Stimulated activated CD4-positive, alpha-beta T cell treated with anti-CD3 and anti-CD28 coated beads, Interleukin-1b, Interleukin-23, amount 100 ng/mL, for 1 hour (primary cell): ENCODE measurements around the gene VPS18.
A peak's percentile ranks its signal among the peaks of the same experiment; 100 is the strongest.

Experiments used
- DNase-seq, 2 donors: peaks; one replicate each; pipeline ENCODE4 v3.0.0-alpha.2; 2020; ENCODE audit warnings: low read depth in 2 of 2

The VPS18 gene

DNA sequence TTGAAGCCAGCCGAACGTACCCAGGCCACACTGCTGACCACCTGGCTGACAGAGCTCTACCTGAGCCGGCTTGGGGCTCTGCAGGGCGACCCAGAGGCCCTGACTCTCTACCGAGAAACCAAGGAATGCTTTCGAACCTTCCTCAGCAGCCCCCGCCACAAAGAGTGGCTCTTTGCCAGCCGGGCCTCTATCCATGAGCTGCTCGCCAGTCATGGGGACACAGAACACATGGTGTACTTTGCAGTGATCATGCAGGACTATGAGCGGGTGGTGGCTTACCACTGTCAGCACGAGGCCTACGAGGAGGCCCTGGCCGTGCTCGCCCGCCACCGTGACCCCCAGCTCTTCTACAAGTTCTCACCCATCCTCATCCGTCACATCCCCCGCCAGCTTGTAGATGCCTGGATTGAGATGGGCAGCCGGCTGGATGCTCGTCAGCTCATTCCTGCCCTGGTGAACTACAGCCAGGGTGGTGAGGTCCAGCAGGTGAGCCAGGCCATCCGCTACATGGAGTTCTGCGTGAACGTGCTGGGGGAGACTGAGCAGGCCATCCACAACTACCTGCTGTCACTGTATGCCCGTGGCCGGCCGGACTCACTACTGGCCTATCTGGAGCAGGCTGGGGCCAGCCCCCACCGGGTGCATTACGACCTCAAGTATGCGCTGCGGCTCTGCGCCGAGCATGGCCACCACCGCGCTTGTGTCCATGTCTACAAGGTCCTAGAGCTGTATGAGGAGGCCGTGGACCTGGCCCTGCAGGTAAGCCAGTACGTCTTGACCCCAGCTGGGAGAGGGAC lies 6.2 kb downstream of the VPS18 start:
- no peak for DNase-seq

DNA sequence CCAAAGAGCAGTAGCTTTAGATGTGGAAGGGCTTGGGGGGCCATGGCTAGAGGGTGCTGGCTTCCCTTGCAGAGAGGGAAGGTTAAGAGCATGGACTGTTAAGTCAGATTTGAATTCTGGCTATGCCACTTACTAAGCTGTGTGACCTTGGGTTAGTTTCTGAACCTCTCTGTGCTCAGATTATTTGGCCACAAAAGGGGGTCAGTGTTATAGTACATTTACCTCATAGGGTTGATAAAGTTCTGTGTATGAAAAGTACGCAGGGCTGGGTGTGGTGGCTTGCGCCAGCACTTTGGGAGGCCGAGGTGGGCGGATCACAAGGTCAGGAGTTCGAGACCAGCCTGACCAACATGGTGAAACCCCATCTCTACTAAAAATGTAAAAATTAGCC lies 6.8 kb downstream of the VPS18 start:
- DNase-seq: no peak

DNA sequence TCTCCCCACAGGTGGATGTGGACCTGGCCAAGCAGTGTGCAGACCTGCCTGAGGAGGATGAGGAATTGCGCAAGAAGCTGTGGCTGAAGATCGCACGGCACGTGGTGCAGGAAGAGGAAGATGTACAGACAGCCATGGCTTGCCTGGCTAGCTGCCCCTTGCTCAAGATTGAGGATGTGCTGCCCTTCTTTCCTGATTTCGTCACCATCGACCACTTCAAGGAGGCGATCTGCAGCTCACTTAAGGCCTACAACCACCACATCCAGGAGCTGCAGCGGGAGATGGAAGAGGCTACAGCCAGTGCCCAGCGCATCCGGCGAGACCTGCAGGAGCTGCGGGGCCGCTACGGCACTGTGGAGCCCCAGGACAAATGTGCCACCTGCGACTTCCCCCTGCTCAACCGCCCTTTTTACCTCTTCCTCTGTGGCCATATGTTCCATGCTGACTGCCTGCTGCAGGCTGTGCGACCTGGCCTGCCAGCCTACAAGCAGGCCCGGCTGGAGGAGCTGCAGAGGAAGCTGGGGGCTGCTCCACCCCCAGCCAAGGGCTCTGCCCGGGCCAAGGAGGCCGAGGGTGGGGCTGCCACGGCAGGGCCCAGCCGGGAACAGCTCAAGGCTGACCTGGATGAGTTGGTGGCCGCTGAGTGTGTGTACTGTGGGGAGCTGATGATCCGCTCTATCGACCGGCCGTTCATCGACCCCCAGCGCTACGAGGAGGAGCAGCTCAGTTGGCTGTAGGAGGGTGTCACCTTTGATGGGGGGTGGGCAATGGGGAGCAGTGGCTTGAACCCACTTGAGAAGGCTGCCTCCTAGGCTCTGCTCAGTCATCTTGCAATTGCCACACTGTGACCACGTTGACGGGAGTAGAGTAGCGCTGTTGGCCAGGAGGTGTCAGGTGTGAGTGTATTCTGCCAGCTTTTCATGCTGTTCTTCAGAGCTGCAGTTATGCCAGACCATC lies 8.6 kb downstream of the VPS18 start:
- no peak for DNase-seq

DNA sequence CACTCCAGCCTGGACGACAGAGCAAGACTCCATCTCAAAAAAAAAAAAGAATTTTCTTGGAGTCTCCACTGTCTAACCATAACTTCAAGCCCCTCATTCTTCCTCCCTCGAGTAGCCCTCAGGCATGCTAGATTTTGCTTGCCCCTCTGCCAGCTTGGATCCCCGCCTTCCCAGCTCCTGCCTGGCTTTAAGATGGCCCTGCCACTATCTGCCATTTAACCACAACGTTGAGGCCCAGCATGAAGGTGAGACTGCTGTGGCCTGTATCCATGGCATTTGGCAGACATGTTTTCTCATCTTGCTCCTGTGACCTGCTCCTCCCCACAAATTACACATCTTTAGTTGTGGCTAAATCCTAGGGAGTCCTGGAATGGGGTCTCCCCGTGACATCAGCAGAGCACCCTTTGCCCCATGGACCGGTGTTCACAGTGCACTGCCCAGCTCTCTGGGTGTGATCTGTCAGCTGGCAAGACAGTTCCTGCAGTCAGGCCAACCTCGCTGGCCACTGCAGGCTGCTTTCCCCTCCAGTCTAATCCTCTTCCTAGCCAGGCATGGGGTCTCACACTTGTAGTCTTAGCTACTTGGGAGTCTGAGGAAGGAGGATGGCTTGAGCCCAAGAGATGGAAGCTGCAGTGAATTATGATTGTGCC lies 10.4 kb downstream of the VPS18 start:
- DNase-seq: no peak

DNA sequence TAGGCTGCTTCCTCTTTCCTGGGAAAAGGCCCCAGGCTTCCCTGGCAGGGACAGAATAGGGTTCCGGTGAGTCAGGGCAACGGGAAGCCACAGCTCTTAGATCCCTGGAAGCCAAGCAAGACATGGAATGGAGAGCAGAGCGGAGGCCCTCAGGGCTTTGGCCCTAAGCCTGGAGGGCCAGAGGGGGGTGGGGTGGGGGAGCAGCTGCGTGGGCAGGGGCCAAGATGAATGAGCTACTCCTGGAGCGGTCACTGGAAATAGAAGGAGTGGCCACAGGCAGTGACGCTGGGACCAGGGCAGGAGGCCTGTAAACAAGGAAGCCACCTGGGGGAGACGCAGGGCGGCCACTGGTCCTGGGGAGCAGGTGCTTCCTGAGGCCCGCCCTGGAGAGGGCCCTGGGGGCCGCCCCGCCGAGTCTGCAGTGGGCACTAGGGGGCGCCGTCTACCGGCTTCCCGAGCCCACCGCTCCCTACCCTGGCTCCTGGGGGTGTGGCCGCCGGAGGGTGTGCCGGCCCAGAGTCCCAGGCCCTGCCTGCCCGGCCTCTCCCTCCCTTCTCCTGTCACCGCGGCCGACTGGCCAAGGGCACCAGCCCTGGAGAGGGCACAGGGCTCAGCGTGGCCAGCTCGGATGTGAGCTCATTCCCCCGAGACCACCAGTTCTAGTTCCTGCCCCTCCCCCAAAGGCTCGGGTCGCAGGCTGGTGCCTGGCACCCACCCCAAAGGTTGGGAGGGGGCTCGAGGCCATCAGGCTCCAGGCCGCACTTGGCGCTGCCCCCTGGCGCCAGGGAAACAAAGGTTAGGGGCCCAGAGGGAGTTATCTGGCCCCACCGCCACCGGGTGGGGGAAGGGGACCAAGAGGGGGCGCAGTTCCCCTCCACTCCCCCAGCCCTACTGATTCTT lies 12.1 kb downstream of the VPS18 start:
- DNase-seq: peak; percentile 42 to 64

DNA sequence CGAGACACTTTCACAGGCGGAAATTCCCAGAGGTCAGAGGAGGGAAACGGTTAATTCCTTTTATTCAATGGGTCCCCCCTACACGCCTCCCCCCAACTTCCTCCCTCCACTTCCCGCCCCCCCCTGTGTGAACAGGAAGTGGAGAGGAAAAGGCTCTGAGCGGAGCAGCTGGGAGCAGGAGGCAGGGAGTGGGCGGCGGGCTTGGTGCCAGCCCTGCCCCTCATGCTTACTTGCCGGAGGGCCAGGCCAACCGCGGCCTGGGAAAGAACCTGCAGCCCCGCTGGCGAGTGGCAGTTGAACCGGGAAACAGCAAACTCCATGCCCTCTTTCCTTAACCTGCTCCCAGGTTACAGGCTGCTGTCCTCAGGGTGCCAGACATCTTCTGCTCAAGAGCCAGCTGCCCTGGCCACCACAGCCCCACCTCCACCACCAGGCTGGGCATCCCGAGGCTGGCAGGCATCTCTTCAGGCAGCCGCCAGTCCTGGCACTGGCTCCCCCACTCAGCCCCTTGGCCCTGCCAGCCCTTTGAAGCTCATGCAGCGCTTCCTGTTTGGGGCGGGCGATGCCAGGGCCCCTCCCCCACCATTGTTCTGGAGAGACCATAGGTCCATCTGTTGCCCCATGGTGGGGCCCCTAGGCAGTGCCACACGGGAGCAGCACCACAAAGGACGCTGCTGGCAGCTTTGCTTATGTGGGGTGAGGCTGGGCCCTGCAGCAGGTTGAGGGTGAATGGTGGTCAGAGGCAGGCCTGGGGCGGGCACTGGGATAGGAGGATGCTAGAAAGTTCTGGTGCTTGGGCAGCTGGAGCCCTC lies 12.9 kb downstream of the VPS18 start:
- DNase-seq: no peak

DNA sequence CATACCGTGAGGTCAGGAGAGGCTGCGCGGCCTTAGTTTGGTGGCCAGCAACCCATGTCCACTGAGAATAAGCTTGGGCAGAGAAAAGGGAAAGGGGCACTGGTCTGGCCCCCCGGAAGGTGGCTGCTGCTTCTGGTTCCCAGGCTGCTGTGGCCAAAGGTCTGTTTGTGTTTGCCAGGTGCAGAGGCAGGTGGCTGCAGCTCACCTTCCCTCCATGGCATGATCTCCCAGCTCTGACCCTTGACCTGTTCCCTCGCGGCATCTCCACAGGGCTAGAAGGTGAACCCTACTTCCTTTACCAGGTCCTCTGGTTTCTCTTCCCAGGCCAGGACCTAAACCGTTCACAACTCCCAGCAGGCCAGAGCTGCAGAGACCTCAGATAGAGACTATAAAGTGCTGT lies 13.8 kb downstream of the VPS18 start:
- no peak for DNase-seq

DNA sequence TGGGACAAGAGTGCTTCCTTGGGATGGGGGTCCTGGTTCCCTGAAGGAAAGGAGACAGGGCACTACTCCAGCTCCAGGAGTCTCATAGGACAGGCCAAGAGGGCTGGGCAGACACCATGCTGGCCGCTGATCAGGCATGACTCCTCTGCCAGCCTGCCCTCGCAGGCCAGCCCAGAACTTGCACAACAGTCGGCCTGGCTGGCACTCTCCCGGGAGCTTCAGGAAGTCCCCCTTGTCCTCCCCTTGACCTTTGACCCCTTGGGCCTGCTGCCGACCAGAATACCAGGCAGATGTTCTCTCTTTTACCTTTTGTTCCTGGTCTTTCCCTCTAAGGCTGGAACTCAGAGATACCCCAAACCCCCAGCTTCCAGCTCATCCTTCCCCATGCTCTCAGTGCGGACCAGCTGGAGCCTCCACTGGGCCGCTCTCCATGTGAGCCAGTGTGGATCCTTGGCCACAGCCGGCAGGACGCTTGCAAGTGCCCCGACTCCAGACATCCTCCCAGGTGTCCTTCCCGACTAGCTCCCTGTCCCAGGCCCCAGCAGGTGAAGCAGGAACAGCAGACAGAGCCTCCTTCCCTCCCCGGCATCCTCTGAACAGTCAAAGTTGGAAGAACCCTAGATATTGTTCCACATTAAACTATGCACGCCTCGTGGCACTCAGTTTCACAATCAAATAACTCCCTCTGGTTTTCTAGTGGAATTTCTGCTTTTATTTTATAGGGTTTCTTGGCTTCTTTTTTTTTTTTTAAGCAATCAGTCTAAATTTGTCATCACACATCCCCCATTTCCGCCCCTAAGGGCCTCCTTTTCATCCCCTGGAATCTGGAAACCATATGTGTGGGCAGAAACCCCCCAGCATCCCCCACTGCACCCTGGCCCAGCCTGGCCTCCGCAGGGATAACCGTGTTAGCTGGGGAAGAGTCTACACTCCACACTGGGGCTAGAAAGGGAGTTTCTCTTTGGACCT lies 15.7 kb downstream of the VPS18 start:
- no peak for DNase-seq

DNA sequence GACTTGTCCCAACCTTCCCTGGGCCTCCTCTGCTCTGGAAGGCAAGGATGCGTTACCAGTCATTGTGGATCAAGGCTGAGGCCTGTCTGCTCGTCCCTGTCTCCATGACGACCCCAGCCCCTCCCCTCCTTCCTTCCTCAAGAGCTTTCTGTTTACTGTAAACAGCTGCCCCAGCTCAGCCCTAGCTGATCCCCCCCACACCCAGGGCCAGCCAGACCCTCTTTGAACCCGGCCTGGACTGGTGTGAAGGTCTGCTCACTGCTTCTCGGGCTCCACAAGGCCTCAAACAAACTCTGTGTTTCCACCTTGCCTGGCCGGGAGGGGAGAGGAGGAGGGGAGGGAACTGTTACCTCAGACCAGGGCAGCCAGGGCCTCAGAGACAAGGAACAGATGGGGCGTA lies 16.9 kb downstream of the VPS18 start:
- DNase-seq: no peak

DNA sequence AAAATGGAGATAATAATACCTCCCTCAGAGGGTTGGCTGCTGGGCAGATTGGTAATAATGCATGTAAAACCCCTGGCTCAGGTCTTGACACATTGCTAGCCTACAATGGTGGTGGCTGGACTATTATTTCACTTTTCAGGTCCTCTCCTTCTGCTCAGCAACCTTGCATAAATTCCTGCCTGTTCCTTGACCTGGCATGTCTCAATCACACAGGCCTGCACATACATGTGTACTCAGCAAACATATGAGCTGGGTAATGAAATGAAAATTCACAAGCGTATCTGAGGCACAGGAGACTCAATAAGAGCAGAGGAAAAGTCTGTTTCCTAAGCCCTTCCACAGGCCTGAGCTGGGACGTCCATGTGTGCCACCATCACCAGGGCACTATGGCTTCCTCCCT lies 17.4 kb downstream of the VPS18 start:
- DNase-seq: no peak

DNA sequence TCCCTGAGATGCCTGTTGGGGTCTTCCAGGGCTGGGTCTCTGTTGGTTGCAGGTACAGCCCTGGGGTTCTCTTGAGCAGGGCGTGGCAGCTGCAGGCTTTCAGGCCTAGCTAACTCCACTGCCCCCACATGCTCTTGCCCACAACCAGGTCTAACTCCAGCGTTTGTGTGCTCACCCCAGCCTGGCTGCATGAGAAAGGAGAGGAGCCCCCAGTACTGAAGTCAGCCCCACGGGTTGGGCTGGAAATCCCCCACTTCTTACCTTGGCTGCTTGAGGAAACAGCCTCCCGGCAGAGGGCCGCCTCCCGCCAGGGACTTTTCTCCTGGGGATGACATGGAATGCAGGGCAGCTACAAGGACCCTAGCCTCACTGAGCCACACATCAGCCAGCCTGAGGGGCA lies 18.2 kb downstream of the VPS18 start:
- no peak for DNase-seq

DNA sequence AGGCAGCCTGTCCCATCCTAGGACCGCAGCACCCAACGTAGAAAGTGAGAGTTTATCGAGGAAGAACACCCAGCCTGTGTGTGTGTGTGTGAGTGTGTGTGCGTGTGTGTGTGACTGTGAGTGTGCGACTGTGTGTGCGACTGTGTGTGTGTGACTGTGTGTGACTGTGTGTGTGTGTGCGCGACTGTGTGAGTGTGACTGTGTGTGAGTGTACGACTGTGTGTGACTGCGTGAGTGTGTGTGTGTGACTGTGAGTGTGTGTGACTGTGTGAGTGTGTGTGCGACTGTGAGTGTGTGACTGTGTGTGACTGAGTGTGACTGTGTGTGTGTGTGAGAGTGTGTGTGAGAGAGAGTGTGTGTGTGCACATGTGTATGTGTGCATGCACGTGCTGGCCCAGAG lies 19.8 kb downstream of the VPS18 start:
- DNase-seq: no peak

DNA sequence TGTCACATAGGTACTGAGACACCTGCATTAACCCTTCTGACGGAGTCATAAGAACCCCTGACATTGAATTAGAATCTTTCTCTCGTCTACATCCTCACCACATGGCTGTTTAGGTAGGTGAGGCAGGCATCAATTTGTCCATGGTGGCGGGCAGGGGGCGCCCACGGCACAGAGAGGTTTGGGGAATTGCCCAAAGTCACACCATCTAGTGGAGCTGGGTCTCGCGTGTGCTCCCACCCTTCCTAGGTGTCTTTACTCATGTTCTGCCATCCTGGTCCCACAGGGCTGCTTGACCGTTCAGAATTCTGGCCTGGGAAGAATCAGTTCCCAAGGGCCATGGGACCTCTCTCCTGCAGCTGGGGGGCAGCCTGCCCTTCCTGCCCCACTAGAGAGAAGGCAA lies 20.2 kb downstream of the VPS18 start:
- no peak for DNase-seq

DNA sequence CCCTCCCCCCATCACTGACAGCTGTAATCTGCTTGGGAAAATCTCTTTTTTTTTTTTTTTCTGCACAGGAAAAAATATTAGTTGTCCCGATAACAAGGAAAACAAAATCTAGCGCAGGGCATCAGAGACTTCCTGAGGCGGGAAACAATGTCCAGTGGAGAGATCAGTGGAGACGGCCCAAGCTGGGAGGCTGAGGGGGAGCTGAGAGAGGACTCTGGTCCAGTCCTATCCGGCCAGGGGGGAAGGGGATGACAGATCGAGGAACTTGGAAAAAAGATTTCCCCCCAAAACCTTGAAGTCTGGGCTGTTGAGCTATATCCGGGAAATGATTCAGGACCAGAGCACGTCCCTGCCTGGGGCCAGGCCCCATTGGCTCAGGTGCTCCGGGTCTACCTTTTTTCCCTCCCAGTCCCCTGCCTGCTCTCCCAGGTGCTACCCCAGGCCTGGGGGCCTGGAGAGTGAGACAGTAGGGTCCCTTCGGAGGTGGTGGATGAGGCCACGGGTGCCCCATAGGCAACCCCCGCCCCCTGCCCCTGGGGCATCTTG lies 20.9 kb downstream of the VPS18 start:
- no peak for DNase-seq

DNA sequence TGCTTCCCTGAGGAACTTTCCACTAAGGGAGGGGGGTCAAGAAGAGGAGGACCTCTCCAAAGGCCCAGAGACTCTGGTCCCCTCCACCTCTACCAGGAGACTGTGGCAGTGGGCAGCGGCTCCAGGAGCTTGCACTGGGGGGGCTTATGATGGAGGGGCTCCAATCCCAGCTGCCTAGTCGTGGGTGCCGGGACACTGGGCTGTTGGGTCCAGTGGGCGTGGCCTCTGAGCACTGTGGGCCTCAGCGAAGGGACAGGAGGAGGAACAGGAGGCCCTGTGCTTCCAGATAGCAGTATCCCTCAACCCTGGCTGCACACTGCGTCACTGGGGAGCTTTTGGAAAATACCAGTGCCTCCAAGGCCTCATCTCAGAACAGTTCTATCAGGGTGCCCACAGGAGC lies 21.4 kb downstream of the VPS18 start:
- no peak for DNase-seq

DNA sequence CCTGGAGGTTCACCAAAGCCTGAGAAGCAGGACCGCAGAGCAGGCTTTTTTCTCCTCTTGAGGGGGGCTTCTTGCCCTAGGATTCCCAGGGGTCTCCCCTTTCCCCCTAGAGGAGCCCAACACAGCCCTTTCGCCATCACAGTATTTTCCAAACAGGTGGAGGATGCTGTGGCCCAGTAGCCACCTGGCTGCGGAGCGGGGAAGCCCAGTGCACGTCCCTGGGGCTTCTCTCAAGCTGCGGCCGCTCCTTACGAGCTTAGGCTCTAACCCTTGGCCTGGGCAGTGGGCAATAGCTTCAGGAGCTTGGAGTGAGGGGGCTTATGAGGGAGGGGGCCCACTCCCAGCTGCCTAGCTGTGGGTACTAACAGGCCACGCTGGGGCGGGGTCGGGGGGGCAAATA lies 23.3 kb downstream of the VPS18 start:
- DNase-seq: no peak

DNA sequence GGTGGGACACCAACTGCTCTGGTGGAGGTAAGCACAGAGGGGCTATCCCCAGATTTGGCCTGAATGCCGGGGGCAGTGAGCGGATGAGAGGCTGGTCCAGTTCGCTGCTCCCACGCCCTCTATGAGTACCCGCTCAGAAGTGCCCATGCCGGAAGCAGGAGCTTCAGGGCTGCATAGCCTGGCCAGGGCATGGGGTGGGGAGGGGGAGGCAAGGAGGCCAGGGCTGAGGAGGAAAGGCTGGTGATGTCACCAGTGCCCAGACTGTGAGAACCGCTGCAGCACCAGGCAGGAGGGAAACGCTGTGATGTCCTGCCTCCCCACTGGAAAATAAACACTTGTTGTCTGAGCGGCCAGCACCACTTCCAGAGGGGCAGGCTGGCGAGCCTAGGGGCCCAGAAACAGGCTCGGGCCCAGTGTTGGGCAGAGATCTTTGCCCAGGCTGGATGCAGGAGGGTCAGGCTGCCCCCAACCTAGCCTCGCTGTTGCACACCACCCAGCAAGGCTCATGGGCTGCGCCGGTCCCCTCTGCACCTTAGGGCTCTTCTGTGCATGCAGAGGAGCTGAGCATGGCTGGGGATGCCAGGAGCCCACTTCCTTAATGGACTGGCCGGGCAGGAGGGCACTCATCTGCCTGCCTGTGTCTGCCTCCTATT lies 24.0 kb downstream of the VPS18 start:
- DNase-seq: no peak

DNA sequence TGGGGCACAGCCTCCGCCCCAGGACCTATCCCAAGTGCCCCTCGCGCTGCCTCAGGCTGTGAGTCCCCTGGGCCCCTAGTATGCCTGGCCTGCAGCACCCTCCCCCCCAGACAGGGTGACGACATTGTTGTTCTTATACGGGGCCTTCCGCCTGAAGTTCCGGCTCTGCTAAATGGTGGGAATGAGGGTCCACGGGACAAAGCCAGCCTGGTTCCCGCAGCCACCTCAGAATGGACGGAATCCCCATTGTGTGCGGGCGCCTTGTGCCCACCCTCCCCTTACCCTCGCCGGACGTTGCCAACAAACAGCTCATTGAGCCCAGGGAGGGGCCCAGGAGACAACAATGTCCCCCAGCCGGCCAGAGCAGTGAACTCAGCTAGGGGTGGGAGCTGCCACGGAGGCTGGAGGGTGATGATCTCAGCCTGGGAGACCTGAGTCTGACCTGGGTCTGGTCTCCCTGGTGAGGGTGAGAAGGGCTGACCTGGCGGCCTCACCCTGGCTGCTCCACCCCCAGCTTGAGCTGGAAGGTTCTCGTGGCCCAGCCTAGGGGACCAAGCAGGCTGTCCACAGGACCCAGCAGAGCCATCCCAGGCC lies 24.6 kb downstream of the VPS18 start:
- no peak for DNase-seq
